ENCODE results near the gene TPPP2.

Gene TPPP2

DNA sequence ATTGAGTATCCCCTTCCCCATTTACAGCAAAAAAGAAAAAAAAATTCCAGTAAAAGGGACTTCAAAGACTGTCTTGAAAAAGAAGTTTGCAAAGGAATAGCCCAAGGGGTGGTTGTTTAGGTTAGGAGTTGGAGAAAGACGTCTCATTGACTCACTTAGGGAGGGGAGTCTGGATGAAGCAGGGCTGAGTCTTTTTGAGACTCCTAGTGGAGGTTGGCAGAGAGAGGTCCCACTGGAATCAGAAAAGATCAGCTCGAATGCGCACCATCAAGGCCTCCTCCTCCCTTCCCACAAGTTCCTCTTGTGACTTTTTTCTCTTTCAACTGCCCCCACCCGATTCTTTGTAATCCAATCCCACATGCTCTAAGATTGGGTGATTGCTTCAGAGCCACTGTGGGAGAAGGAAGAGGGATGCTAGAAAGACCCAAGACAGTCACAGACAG, 42.0 kb downstream of the TPPP2 start:
- H3K4me1 ChIP-seq (ENCODE audit: control insufficient read depth, insufficient read depth, low read length), result peaks cover 12% of the 10 kb centered on the region

DNA sequence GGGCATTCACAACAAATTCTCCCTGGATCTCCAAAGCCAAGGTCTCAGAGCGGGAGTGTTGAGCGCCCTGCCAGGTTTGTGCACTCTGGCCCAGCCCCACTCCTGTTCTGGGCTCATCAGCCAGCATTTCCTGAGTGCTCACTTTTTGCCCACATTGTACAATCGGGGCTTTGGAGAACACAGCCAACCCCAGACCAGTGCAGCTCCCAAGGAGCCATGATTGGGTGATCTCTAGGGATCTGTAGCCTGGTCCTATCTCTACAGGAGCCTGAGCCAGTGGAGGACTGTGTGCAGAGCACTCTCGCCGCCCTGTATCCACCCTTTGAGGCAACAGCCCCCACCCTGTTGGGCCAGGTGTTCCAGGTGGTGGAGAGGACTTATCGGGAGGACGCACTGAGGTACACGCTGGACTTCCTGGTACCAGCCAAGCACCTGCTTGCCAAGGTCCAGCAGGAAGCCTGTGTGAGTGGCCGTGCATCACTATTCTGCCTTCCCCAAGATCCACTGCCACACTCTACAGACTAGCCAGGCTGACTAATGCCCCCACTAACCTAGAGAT, 42.8 kb downstream of the TPPP2 start:
- H3K27ac ChIP-seq (ENCODE audit: low read depth, low read length), result no peak overlapping the region
- H3K4me3 ChIP-seq (ENCODE audit: low read depth, low read length), result no peak overlapping the region
- peaks cover 52% of the 10 kb centered on the region for H3K36me3 ChIP-seq (ENCODE audit: control insufficient read depth, insufficient read depth, low read length)
- peaks cover 9% of the 10 kb centered on the region; the same call in 1 of the 2 replicates for H3K27me3 ChIP-seq (ENCODE audit: control insufficient read depth, insufficient read depth, low read length)
- H3K9ac ChIP-seq (ENCODE audit: low read depth, low read length), result no peak overlapping the region
- peaks cover 12% of the 10 kb centered on the region for H3K4me1 ChIP-seq (ENCODE audit: control insufficient read depth, insufficient read depth, low read length)
- H3K9me3 ChIP-seq (ENCODE audit: control insufficient read depth, insufficient read depth, low read length), result no peaks in the 10 kb centered on the region

More for the DNA sequence above, 42.0 kb downstream of the TPPP2 start:
- Histone ChIP-seq H3K9me3 (ENCODE audit: control insufficient read depth, insufficient read depth, low read length) (no peaks in the 10 kb centered on the region), H3K27ac (ENCODE audit: low read depth, low read length) (peak overlapping the region; percentile 97), H3K27me3 (ENCODE audit: control insufficient read depth, insufficient read depth, low read length) (peaks cover 14% of the 10 kb centered on the region), H3K4me3 (ENCODE audit: low read depth, low read length) (peak overlapping the region; percentile 91), H3K9ac (ENCODE audit: low read depth, low read length) (peak overlapping the region; percentile 15), H3K36me3 (ENCODE audit: control insufficient read depth, insufficient read depth, low read length) (peaks cover 44% of the 10 kb centered on the region)

DNA sequence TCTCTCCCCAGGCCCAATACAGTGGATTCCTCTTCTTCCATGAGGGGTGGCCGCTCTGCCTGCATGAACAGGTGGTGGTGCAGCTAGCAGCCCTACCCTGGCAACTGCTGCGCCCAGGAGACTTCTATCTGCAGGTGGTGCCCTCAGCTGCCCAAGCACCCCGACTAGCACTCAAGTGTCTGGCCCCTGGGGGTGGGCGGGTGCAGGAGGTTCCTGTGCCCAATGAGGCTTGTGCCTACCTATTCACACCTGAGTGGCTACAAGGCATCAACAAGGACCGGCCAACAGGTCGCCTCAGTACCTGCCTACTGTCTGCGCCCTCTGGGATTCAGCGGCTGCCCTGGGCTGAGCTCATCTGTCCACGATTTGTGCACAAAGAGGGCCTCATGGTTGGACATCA, 43.9 kb downstream of the TPPP2 start:
- Histone ChIP-seq H3K4me3 (ENCODE audit: low read depth, low read length) (no peak overlapping the region), H3K9ac (ENCODE audit: low read depth, low read length) (no peak overlapping the region), H3K4me1 (ENCODE audit: control insufficient read depth, insufficient read depth, low read length) (peaks cover 10% of the 10 kb centered on the region), H3K27ac (ENCODE audit: low read depth, low read length) (no peak overlapping the region), H3K36me3 (ENCODE audit: control insufficient read depth, insufficient read depth, low read length) (peaks cover 63% of the 10 kb centered on the region), H3K9me3 (ENCODE audit: control insufficient read depth, insufficient read depth, low read length) (no peaks in the 10 kb centered on the region), H3K27me3 (ENCODE audit: control insufficient read depth, insufficient read depth, low read length) (0 out of 2 replicates have a peak, but pooled peaks cover under 1% of the 10 kb centered on the region)

DNA sequence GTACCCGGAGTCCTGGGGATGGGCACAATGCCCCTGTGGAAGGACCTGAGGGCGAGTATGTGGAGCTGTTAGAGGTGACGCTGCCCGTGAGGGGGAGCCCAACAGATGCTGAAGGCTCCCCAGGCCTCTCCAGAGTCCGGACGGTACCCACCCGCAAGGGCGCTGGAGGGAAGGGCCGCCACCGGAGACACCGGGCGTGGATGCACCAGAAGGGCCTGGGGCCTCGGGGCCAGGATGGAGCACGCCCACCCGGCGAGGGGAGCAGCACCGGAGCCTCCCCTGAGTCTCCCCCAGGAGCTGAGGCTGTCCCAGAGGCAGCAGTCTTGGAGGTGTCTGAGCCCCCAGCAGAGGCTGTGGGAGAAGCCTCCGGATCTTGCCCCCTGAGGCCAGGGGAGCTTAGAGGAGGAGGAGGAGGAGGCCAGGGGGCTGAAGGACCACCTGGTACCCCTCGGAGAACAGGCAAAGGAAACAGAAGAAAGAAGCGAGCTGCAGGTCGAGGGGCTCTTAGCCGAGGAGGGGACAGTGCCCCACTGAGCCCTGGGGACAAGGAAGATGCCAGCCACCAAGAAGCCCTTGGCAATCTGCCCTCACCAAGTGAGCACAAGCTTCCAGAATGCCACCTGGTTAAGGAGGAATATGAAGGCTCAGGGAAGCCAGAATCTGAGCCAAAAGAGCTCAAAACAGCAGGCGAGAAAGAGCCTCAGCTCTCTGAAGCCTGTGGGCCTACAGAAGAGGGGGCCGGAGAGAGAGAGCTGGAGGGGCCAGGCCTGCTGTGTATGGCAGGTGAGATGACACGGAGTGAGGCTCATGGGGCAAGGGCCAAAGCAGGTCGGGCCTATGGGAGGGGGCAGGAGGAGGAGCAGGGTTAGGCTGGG, 44.6 kb downstream of the TPPP2 start:
- H3K4me3 ChIP-seq (ENCODE audit: low read depth, low read length), result no peak overlapping the region
- H3K27ac ChIP-seq (ENCODE audit: low read depth, low read length), result no peak overlapping the region
- H3K9ac ChIP-seq (ENCODE audit: low read depth, low read length), result no peak overlapping the region
- no peaks in the 10 kb centered on the region for H3K27me3 ChIP-seq (ENCODE audit: control insufficient read depth, insufficient read depth, low read length)
- H3K9me3 ChIP-seq (ENCODE audit: control insufficient read depth, insufficient read depth, low read length), result no peaks in the 10 kb centered on the region
- H3K4me1 ChIP-seq (ENCODE audit: control insufficient read depth, insufficient read depth, low read length), result peaks cover 10% of the 10 kb centered on the region
- peaks cover 70% of the 10 kb centered on the region for H3K36me3 ChIP-seq (ENCODE audit: control insufficient read depth, insufficient read depth, low read length)

DNA sequence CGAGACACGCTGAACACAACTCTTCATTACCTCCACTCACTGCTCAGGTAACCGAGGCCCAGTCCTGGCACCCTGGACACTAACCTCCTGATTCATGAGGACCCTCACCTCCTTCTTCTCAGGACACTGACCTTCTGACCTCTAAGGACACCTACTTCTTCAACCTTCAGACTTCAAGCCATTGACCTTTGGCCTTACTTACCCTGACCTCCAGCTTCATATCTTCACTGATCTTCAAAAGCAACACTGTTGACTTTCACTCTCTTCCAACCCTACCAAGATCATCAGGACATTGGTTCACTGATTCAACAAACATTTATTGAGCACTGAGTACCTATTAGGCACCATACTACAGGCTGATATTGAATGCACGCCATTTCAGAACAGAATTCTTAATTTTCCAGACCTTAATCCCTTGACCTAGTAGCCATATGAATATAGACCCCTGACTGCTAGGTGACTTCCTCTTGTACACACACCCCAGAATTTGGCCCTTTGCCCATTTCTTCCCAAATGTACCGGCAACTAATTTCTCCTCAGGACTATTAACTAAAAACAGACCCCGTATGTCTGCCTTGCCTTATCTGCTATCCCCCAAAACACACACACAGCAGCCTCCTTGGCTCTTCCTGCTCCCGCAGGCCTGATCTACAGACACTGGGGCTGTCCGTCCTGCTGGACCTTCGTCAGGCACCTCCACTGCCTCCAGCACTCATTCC, 45.9 kb downstream of the TPPP2 start:
- Histone ChIP-seq H3K9ac (ENCODE audit: low read depth, low read length) (no peak overlapping the region), H3K36me3 (ENCODE audit: control insufficient read depth, insufficient read depth, low read length) (peaks cover 81% of the 10 kb centered on the region), H3K9me3 (ENCODE audit: control insufficient read depth, insufficient read depth, low read length) (no peaks in the 10 kb centered on the region), H3K4me1 (ENCODE audit: control insufficient read depth, insufficient read depth, low read length) (peaks cover 10% of the 10 kb centered on the region), H3K4me3 (ENCODE audit: low read depth, low read length) (no peak overlapping the region), H3K27ac (ENCODE audit: low read depth, low read length) (no peak overlapping the region), H3K27me3 (ENCODE audit: control insufficient read depth, insufficient read depth, low read length) (no peaks in the 10 kb centered on the region)

DNA sequence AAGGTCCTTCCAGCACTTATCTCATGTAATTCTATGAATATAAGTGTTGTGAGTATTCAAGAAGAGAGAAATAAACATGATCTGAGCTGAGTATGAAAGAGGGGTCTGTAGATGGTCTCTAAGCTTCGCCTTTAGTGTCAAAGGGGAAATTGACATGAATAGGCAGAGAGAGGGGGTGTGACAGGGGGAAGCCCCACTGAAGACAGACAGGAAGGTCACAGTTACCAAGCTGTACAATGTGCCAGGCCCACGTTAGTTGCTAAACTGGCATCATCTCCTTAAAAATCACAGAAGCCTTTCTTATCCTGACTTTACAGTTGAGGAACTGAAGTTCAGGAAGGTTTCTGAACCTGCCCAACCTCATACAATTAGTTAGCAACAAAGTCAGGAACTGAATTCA, 47.7 kb downstream of the TPPP2 start:
- Histone ChIP-seq H3K36me3 (ENCODE audit: control insufficient read depth, insufficient read depth, low read length) (peaks cover 97% of the 10 kb centered on the region), H3K9me3 (ENCODE audit: control insufficient read depth, insufficient read depth, low read length) (no peaks in the 10 kb centered on the region), H3K4me3 (ENCODE audit: low read depth, low read length) (no peak overlapping the region), H3K4me1 (ENCODE audit: control insufficient read depth, insufficient read depth, low read length) (peaks cover under 1% of the 10 kb centered on the region; the same call in 1 of the 2 replicates), H3K27ac (ENCODE audit: low read depth, low read length) (no peak overlapping the region), H3K27me3 (ENCODE audit: control insufficient read depth, insufficient read depth, low read length) (no peaks in the 10 kb centered on the region), H3K9ac (ENCODE audit: low read depth, low read length) (no peak overlapping the region)

DNA sequence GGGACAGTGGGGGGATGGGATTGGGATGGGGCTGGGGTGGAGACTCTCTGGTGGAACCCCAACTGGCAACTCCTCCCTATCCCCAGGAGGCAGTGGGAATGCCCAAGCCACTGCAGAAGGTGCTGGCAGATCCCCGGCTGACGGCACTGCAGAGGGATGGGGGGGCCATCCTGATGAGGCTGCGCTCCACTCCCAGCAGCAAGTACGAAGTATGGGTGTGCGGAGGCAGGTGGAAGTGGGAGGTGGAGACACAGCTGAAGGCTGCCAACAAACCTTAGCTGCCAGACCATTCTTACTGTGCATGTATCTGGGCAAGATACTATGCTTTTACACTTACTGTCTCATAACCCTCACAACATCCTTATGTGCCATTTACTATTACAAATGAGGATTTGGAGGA, 48.3 kb downstream of the TPPP2 start:
- Histone ChIP-seq H3K4me1 (ENCODE audit: control insufficient read depth, insufficient read depth, low read length) (no peaks in the 10 kb centered on the region), H3K9ac (ENCODE audit: low read depth, low read length) (no peak overlapping the region), H3K27ac (ENCODE audit: low read depth, low read length) (no peak overlapping the region), H3K4me3 (ENCODE audit: low read depth, low read length) (no peak overlapping the region), H3K36me3 (ENCODE audit: control insufficient read depth, insufficient read depth, low read length) (peaks cover 95% of the 10 kb centered on the region), H3K9me3 (ENCODE audit: control insufficient read depth, insufficient read depth, low read length) (no peaks in the 10 kb centered on the region), H3K27me3 (ENCODE audit: control insufficient read depth, insufficient read depth, low read length) (no peaks in the 10 kb centered on the region)

DNA sequence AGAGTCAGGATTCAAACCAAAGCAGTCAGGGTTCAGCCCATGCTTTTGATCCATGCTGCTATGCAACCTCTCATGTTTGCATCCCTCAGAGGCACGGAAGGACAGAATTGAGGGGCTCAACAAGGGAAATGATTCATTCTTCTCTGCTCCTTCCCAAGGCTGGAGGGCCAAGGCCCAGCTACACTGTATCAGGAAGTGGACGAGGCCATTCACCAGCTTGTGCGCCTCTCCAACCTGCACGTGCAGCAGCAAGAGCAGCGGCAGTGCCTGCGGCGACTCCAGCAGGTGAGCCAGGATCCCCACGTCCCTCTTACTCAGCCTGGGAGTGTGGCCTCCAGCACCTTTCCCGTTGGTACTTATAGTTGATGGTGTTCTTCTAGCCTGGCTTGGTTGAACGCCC, 48.7 kb downstream of the TPPP2 start:
- Histone ChIP-seq H3K4me3 (ENCODE audit: low read depth, low read length) (no peak overlapping the region), H3K36me3 (ENCODE audit: control insufficient read depth, insufficient read depth, low read length) (peaks cover 91% of the 10 kb centered on the region), H3K27ac (ENCODE audit: low read depth, low read length) (no peak overlapping the region), H3K4me1 (ENCODE audit: control insufficient read depth, insufficient read depth, low read length) (no peaks in the 10 kb centered on the region), H3K9me3 (ENCODE audit: control insufficient read depth, insufficient read depth, low read length) (no peaks in the 10 kb centered on the region), H3K9ac (ENCODE audit: low read depth, low read length) (no peak overlapping the region), H3K27me3 (ENCODE audit: control insufficient read depth, insufficient read depth, low read length) (no peaks in the 10 kb centered on the region)

DNA sequence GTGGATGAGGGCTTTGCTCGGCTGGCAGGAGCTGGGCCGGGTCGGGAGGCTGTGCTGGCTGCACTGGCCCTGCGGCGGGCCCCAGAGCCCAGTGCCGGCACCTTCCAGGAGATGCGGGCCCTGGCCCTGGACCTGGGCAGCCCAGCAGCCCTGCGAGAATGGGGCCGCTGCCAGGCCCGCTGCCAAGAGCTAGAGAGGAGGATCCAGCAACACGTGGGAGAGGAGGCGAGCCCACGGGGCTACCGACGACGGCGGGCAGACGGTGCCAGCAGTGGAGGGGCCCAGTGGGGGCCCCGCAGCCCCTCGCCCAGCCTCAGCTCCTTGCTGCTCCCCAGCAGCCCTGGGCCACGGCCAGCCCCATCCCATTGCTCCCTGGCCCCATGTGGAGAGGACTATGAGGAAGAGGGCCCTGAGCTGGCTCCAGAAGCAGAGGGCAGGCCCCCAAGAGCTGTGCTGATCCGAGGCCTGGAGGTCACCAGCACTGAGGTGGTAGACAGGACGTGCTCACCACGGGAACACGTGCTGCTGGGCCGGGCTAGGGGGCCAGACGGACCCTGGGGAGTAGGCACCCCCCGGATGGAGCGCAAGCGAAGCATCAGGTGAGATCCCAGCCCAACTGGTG, 51.6 kb downstream of the TPPP2 start:
- no peak overlapping the region for H3K9ac ChIP-seq (ENCODE audit: low read depth, low read length)
- H3K9me3 ChIP-seq (ENCODE audit: control insufficient read depth, insufficient read depth, low read length), result no peaks in the 10 kb centered on the region
- H3K36me3 ChIP-seq (ENCODE audit: control insufficient read depth, insufficient read depth, low read length), result peaks cover 91% of the 10 kb centered on the region
- no peak overlapping the region for H3K27ac ChIP-seq (ENCODE audit: low read depth, low read length)
- H3K27me3 ChIP-seq (ENCODE audit: control insufficient read depth, insufficient read depth, low read length), result no peaks in the 10 kb centered on the region
- no peak overlapping the region for H3K4me3 ChIP-seq (ENCODE audit: low read depth, low read length)
- no peaks in the 10 kb centered on the region for H3K4me1 ChIP-seq (ENCODE audit: control insufficient read depth, insufficient read depth, low read length)

Data from HUES48 (cell line).